K562 (cell line): ENCODE measurements around the gene EPHA1. TPM values are rescaled to one million over a fixed set of nuclear protein-coding genes. Genes with fewer than 3 reads are reported as not detected.
"Not testable (repeated sequence)": the region's sequence is repeated elsewhere in the genome, so short reads cannot be mapped to it uniquely, and the experiment has no call there.

ENCODE experiments used
- ATAC-seq: fragments of 200-7000 bp; cut with Tn5 transposase; 3 replicates; pipeline ENCODE4 v1.9.1; 2020; ENCODE audit warnings: moderate library complexity
- BruUV-seq: library from RNA; stranded (reverse); fragments of 400-500 nt; replicated peaks from 2 replicates; lab custom pipeline; 2021; lab: Mats Ljungman, UMichigan
- CTCF ChIA-PET: fragments of 300-600 bp; formaldehyde crosslinking; extraction: SDS; loops from one replicate; lab custom pipeline; 2021; ENCODE audit warnings: low intra/inter-chr PET ratio; lab: Yijun Ruan, JAX
- POLR2A ChIA-PET: fragments of 300-600, 350-650 bp; sonication (Branson Sonifier 250); formaldehyde crosslinking; extraction: SDS; loops from one replicate; lab custom pipeline; 2021; ENCODE audit warnings: antibody characterized with exemption, inconsistent platforms; lab: Yijun Ruan, JAX
- DNase-seq, 4 experiments: peaks; one replicate each; pipeline versions ENCODE4 v3.0.0 to v3.0.0-alpha.2; 2011 to 2018; ENCODE audit warnings: low spot score in 3 of 4, mixed read lengths in 3 of 4; ENCODE audit errors: extremely low read depth in 1 of 4
- FAIRE-seq: peaks from 2 replicates; lab custom pipeline; 2011; peaks lifted over from hg19 to GRCh38; lab: Jason Lieb, UNC
- H2AFZ ChIP-seq: 2 replicates; pipeline ENCODE4 v1.6.0; 2011; ENCODE audit warnings: low read depth, low read length, control low read depth, inconsistent platforms
- H3K27ac ChIP-seq: fragments of 200-600 bp; 3 replicates; pipeline ENCODE4 v1.8.0; 2011; ENCODE audit warnings: low read depth, mild to moderate bottlenecking, control low read depth, inconsistent platforms, low read length, moderate library complexity, mixed read lengths; ENCODE audit errors: extremely low read depth
- H3K27me3 ChIP-seq, 2 experiments: fragments of 300-600 bp in 1 of 2; 2 replicates in 1 of 2; 3 replicates in 1 of 2; pipeline versions ENCODE4 v1.6.0 to v1.8.0; 2011; ENCODE audit warnings: inconsistent platforms in 2 of 2, low read length in 2 of 2, mild to moderate bottlenecking in 1 of 2, mixed read lengths in 1 of 2, moderate library complexity in 1 of 2; ENCODE audit not compliant: control insufficient read depth in 2 of 2, insufficient read depth in 2 of 2
- H3K36me3 ChIP-seq: fragments of 300-600 bp; 3 replicates; pipeline ENCODE4 v1.8.0; 2011; ENCODE audit warnings: mild to moderate bottlenecking, low read length, inconsistent platforms; ENCODE audit not compliant: control insufficient read depth, insufficient read depth
- H3K4me1 ChIP-seq, 2 experiments: fragments of 200-600 bp in 1 of 2; replicated peaks in 1 of 2; 2 replicates in 1 of 2; 3 replicates in 1 of 2; pipeline versions ENCODE4 v1.5.1 to v1.8.0; 2011; ENCODE audit warnings: inconsistent platforms in 2 of 2, low read length in 2 of 2, mild to moderate bottlenecking in 1 of 2, mixed read lengths in 1 of 2, moderate library complexity in 1 of 2; ENCODE audit not compliant: control insufficient read depth in 2 of 2, insufficient read depth in 2 of 2
- H3K4me2 ChIP-seq: 2 replicates; pipeline ENCODE4 v1.6.1; 2011; ENCODE audit warnings: low read length, control low read depth, inconsistent platforms, mixed read lengths; ENCODE audit not compliant: insufficient read depth
- H3K4me3 ChIP-seq: fragments of 200-600 bp; sonication (generic), shearing (Covaris generic); 2 replicates; pipeline ENCODE4 v1.5.1; 2016; ENCODE audit warnings: control low read depth, inconsistent platforms
- H3K79me2 ChIP-seq: fragments of 200-600 bp; 3 replicates; pipeline ENCODE4 v1.8.0; 2011; ENCODE audit warnings: low read length, inconsistent platforms; ENCODE audit not compliant: control insufficient read depth, insufficient read depth
- H3K9ac ChIP-seq, 2 experiments: 2 replicates each; pipeline versions ENCODE4 v1.6.0 to v1.6.1; 2011; ENCODE audit warnings: low read depth in 2 of 2, low read length in 2 of 2, control low read depth in 1 of 2, inconsistent platforms in 1 of 2, mild to moderate bottlenecking in 1 of 2, mixed read lengths in 1 of 2; ENCODE audit not compliant: insufficient read depth in 1 of 2
- H3K9me1 ChIP-seq: one replicate; pipeline ENCODE4 v1.6.0; 2011; ENCODE audit warnings: inconsistent platforms, mild to moderate bottlenecking, low read length, moderate library complexity; ENCODE audit not compliant: control insufficient read depth, insufficient read depth
- H3K9me3 ChIP-seq: replicated peaks from 2 replicates; pipeline ENCODE4 v1.5.1; 2011; ENCODE audit warnings: low read depth, low read length, inconsistent platforms; ENCODE audit not compliant: control insufficient read depth, insufficient read depth
- H4K20me1 ChIP-seq: replicated peaks from 2 replicates; pipeline ENCODE4 v1.6.1; 2011; ENCODE audit warnings: low read length, inconsistent platforms, mixed read lengths; ENCODE audit not compliant: control insufficient read depth, insufficient read depth
- CBX3 ChIP-seq, 2 experiments: IDR thresholded peaks; 1 replicate in 1 of 2; 2 replicates in 1 of 2; pipeline ENCODE4 v1.6.1; 2012; ENCODE audit warnings: inconsistent platforms in 2 of 2, low read length in 2 of 2, borderline replicate concordance in 1 of 2, control low read depth in 1 of 2
- TBP ChIP-seq: optimal IDR thresholded peaks from 2 replicates; pipeline ENCODE3; 2011; ENCODE audit warnings: low read depth, low read length, improper control_type of control experiment
- ZBTB33 ChIP-seq: sonication (generic); formaldehyde crosslinking; IDR thresholded peaks from 2 replicates; pipeline ENCODE4 v1.8.1; 2023; ENCODE audit warnings: mild to moderate bottlenecking, missing genetic modification reagents
- WGBS: fragments of 100-300 bp; shearing (Covaris generic); methylation state at CpG from one replicate; pipeline ENCODE4 v1.1.6; 2016; ENCODE audit warnings: low coverage, mixed read lengths; ENCODE audit not compliant: insufficient coverage; ENCODE audit errors: missing lambda C conversion rate; 5-methylcytosine and 5-hydroxymethylcytosine counted together
- in situ Hi-C: fragments of 300-500 bp; cut with MboI; formaldehyde crosslinking; loops from 4 replicates; pipeline ENCODE4 v1.15.0; 2018; ENCODE audit warnings: inconsistent platforms, mixed read lengths
- intact Hi-C: fragments of 100-400 bp; cut with micrococcal nuclease; formaldehyde crosslinking; loops from 2 replicates; pipeline ENCODE4 v1.14.2; 2022
- polyA plus RNA-seq, 8 experiments: library from polyadenylated mRNA; depleted of rRNA in 4 of 8; stranded (reverse) in 5 of 8; unstranded in 3 of 8; fragments of >200 nt; fragmentation: Nextera tagmentation in 2 of 8; fragmentation: Illumina TruSeq in 1 of 8; extraction: Ambion mirVana in 2 of 8; extraction: Trizol in 1 of 8; gene quantifications; 2 replicates each; pipeline versions ENCODE4 v1.2.1 to v1.2.3, GENCODE V29; 2011 to 2014; ENCODE audit warnings: inconsistent platforms in 1 of 8, missing spikeins in 1 of 8
- total RNA-seq, 7 experiments: library from RNA; depleted of rRNA in 6 of 7; stranded (reverse); fragments of >200 nt in 6 of 7; fragmentation: Illumina TruSeq in 2 of 7; extraction: Trizol in 2 of 7; gene quantifications; 2 replicates each; pipeline versions ENCODE4 v1.2.1 to v1.2.3, GENCODE V29; 2011 to 2021; ENCODE audit warnings: low replicate concordance in 1 of 7

Gene EPHA1
- total and polyA plus RNA-seq, 9 of the 15 experiments (the other 6 are each of a cell fraction or from before 2014, with no cell fraction given): 0.22 to 0.57 (median 0.32) TPM; not detected in 6

DNA sequence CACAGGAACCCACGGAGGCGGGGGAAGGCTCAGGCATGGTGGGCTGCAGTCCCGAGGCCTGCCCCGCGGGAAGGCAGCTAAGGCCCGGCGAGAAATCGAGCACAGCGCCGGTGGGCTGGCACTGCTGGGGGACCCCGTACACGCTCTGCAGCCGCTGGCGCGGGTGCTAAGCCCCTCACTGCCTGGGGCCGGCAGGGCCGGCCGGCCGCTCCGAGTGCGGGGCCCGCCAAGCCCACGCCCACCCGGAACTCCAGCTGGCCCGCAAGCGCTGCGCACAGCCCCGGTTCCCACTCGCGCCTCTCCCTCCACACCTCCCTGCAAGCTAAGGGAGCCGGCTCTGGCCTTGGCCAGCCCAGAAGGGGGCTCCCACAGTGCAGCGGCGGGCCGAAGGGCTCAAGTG lies 15.8 kb upstream of the EPHA1 start:
- peak; percentile 57; the same call in 1 of the 2 replicates for TF ChIP-seq ZBTB33 (CRISPR knock-in tag)
- POLR2A ChIA-PET, H3K79me2 ChIP-seq, H3K4me3 ChIP-seq, H2AFZ ChIP-seq, H3K27me3 ChIP-seq, H3K9ac ChIP-seq, H3K4me2 ChIP-seq, BruUV-seq, in situ Hi-C loops, FAIRE-seq, H4K20me1 ChIP-seq, H3K36me3 ChIP-seq, CTCF ChIA-PET, H3K9me1 ChIP-seq, DNase-seq, ATAC-seq, H3K27ac ChIP-seq, intact Hi-C loops: not testable (repeated sequence)
- Histone ChIP-seq H3K4me1 (peaks cover 7 to 14% of the 10 kb centered on the region in 2 experiments; a peak in 4 of 5 replicates), H3K9me3 (peaks cover 12% of the 10 kb centered on the region; the same call in 1 of the 2 replicates)
- WGBS: 84% methylated on average over 10 of the region's 34 CpGs

- H3K4me2 ChIP-seq: no peak overlapping the region
- no peaks in the 10 kb centered on the region for H4K20me1 ChIP-seq
- CTCF ChIA-PET: no interaction called here
- no peaks in the 10 kb centered on the region for H3K36me3 ChIP-seq
- DNase-seq: no peak
- no peak overlapping the region for H2AFZ ChIP-seq
- no TSS peak for BruUV-seq
- TF ChIP-seq CBX3 (IDR thresholded peaks at IDR 0.05; ENCODE audit: borderline replicate concordance in 1 of 2, low read length in 2 of 2) (peak in 1 of 2 experiments; percentile 60; a peak in 1 of 3 replicates), TBP (no peak)
- H3K9ac ChIP-seq: no peak overlapping the region
- no peaks in the 10 kb centered on the region for H3K79me2 ChIP-seq
- peaks cover 8% of the 10 kb centered on the region; the same call in 1 of the 2 replicates for H3K9me3 ChIP-seq
- no peak for ATAC-seq
- H3K27me3 ChIP-seq: no peaks in the 10 kb centered on the region
- H3K4me1 ChIP-seq: peaks cover 0 to 16% of the 10 kb centered on the region in 2 experiments; a peak in 3 of 5 replicates
- POLR2A ChIA-PET: interaction anchor here (1.6 kb wide), 1 partner anchor 13 kb away, joined by 3 read pairs; the partner anchor contains the start of gene EPHA1
- FAIRE-seq: no peak
- intact Hi-C loops: no loop called here
- in situ Hi-C loops: no loop called here
- no peaks in the 10 kb centered on the region for H3K9me1 ChIP-seq
- WGBS: 34% methylated on average over 3 of the region's 3 CpGs
- no peak overlapping the region for H3K27ac ChIP-seq
- H3K4me3 ChIP-seq: no peak overlapping the region
Measured at GRCh38 chr7:143422033-143422432, 13.4 kb upstream of the EPHA1 start.
